Gastroesophageal sphincter (tissue), 4 donors: ENCODE results near the gene HEY2. TPM values are rescaled to one million over a fixed set of nuclear protein-coding genes. Genes with fewer than 3 reads are reported as not detected.

Experiments
- ATAC-seq: fragments of 150-250 bp; one replicate; pipeline ENCODE4 v1.9.1; 2016; ENCODE audit warnings: mild to moderate bottlenecking, moderate library complexity
- H3K27ac ChIP-seq, 4 donors: fragments of 200-600 bp; sonication (generic) in 3 of 4; 1 replicate in 3 of 4; 2 replicates in 1 of 4; pipeline ENCODE4 v1.5.1; 2016 to 2019
- H3K27me3 ChIP-seq: fragments of 200-600 bp; sonication (generic); one replicate; pipeline ENCODE4 v1.5.1; 2019
- H3K36me3 ChIP-seq, 2 donors: fragments of 200-600 bp; sonication (generic); one replicate each; pipeline ENCODE4 v1.5.1; 2019; ENCODE audit warnings: control low read depth in 1 of 2
- H3K4me1 ChIP-seq, 3 donors: fragments of 200-600 bp; sonication (generic); 1 replicate in 2 of 3; 2 replicates in 1 of 3; pipeline ENCODE4 v1.5.1; 2016 to 2019; ENCODE audit warnings: control low read depth in 2 of 3
- H3K4me3 ChIP-seq, 2 donors: fragments of 200-600 bp; sonication (generic); one replicate each; pipeline ENCODE4 v1.5.1; 2019; ENCODE audit warnings: mild to moderate bottlenecking in 1 of 2, moderate library complexity in 1 of 2
- H3K9me3 ChIP-seq, 3 donors: fragments of 200-600 bp; sonication (generic); one replicate each; pipeline ENCODE4 v1.5.1; 2017 to 2019; ENCODE audit warnings: control low read depth in 2 of 3
- EP300 ChIP-seq: sonication (generic); formaldehyde crosslinking; IDR thresholded peaks from one replicate; pipeline ENCODE4 v1.6.1; 2017; ENCODE audit warnings: antibody characterized with exemption, mild to moderate bottlenecking
- POLR2A ChIP-seq, 2 donors: fragments of 450-650 bp; IDR thresholded peaks; one replicate each; pipeline ENCODE4 v1.6.1; 2017; ENCODE audit warnings: antibody characterized with exemption in 2 of 2, mild to moderate bottlenecking in 2 of 2, moderate library complexity in 1 of 2
- POLR2AphosphoS5 ChIP-seq: sonication (generic); formaldehyde crosslinking; IDR thresholded peaks from one replicate; pipeline ENCODE4 v1.6.1; 2017; ENCODE audit warnings: antibody characterized with exemption
- WGBS, 2 donors: methylation state at CpG; one replicate each; pipeline ENCODE4 v1.1.5; 2018; ENCODE audit warnings: low coverage in 1 of 2; 5-methylcytosine and 5-hydroxymethylcytosine counted together
- total RNA-seq, 4 donors: library from RNA; depleted of rRNA; stranded (reverse); fragments of >200 nt; gene quantifications; one replicate each; pipeline ENCODE4 v1.1.0, GENCODE V29; 2016
- TF ChIP-seq, protein P1 (sequence below), 4 experiments: fragments of 200-600 bp in 2 of 4; fragments of 450-650 bp in 2 of 4; sonication (generic) in 1 of 4; IDR thresholded peaks; one replicate each; pipeline ENCODE4 v1.5.1; 2017 to 2019; ENCODE audit warnings: antibody characterized with exemption in 4 of 4, mild to moderate bottlenecking in 2 of 4, moderate library complexity in 2 of 4

Gene HEY2
- total RNA-seq, 4 donors from 2014 or later: 1.1 to 2.3 (median 2.1) TPM

DNA sequence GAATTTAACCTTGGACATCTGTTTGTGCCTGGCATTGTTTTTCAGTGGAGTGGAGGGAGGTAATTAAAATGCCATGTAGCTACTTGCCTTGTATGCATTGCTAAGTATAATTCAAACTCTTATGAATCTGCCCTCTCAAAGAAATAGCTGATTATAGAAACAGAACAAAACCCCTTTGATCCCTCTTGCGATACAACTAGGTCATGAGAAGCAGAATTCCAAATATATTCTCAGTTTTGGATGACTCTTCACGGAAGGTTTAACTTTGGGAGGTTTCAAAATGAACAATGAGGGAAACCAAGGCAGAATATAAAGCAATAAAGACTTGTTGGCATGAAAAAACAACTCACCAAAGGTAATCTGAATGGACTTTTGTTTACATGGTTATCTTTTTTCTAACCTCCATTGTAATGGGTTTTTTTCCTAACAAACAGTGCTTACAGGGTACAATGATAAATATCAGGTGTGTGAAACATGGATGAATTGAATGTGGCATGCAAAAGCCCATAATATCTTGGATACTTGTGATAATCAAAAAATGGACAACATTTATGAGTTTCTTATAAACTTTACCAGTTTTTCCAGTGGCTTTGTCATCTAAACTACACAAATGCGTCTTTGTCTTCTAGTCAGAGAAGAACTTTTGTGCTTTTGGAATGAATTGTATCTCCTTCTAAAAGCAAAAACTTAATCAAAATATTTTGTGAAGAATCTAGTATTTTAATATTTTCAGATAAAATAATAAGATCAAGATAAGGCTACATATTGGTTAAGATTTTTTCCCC lies 15.7 kb upstream of the HEY2 start:
- Histone ChIP-seq H3K27ac (no peak overlapping the region), H3K27me3 (peaks cover 14% of the 10 kb centered on the region), H3K4me3 (no peak overlapping the region), H3K4me1 (no peaks in the 10 kb centered on the region), H3K9me3 (no peaks in the 10 kb centered on the region), H3K36me3 (no peaks in the 10 kb centered on the region)
- no peak for TF ChIP-seq EP300
- no peak for TF ChIP-seq POLR2A (IDR thresholded peaks at IDR 0.05)
- TF ChIP-seq POLR2AphosphoS5: no peak
- TF ChIP-seq, protein P1, sequence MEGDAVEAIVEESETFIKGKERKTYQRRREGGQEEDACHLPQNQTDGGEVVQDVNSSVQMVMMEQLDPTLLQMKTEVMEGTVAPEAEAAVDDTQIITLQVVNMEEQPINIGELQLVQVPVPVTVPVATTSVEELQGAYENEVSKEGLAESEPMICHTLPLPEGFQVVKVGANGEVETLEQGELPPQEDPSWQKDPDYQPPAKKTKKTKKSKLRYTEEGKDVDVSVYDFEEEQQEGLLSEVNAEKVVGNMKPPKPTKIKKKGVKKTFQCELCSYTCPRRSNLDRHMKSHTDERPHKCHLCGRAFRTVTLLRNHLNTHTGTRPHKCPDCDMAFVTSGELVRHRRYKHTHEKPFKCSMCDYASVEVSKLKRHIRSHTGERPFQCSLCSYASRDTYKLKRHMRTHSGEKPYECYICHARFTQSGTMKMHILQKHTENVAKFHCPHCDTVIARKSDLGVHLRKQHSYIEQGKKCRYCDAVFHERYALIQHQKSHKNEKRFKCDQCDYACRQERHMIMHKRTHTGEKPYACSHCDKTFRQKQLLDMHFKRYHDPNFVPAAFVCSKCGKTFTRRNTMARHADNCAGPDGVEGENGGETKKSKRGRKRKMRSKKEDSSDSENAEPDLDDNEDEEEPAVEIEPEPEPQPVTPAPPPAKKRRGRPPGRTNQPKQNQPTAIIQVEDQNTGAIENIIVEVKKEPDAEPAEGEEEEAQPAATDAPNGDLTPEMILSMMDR (IDR thresholded peaks at IDR 0.05): no peak
- 83 to 94% methylated on average over 3 of the region's 3 CpGs for WGBS, 2 donors
- no peak for ATAC-seq

DNA sequence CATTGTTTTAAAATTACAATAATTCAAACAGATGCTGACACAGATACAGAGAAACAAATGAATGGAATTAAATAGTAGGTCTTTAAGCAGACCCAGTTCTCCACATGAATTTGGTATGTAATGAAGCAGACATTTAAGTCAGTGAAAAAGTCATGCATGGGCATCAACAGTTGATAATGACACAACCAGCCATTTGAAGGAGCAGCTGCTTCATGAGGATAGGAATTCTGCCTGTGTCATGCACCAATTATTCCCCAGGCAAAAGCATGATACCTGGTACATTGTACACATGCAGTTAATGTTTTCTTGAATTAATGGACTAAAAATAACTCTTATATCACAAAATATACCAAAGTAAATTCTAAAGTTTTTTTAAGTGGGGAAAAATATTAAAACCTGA lies 11.2 kb upstream of the HEY2 start:
- no peak for TF ChIP-seq EP300
- TF ChIP-seq POLR2AphosphoS5: no peak
- TF ChIP-seq POLR2A (IDR thresholded peaks at IDR 0.05): no peak
- TF ChIP-seq, protein P1 (IDR thresholded peaks at IDR 0.05): no peak
- no peaks in the 10 kb centered on the region for H3K36me3 ChIP-seq
- no peak overlapping the region for H3K4me3 ChIP-seq
- no peaks in the 10 kb centered on the region for H3K9me3 ChIP-seq
- H3K4me1 ChIP-seq: no peaks in the 10 kb centered on the region
- H3K27ac ChIP-seq: no peak overlapping the region
- H3K27me3 ChIP-seq: peaks cover 11% of the 10 kb centered on the region
- no peak for ATAC-seq

DNA sequence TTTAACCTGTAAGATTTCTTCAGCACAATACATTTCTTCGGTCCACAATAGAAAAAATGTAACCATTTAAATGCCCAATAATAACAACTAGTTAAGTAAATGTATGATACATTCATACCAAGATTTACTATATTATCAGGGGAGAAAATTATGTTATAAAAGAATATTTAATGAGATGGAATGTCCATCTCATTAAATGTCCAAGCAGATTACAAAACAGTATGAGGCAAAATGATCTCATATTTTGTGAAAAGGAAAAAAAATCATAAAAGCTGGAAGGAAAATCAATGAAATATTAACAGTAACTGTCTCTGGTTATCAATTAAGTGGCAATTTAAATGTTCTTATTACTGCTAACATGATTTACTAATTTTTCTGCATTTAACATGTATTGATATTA lies 10.1 kb upstream of the HEY2 start:
- H3K9me3 ChIP-seq: no peaks in the 10 kb centered on the region
- H3K36me3 ChIP-seq: no peaks in the 10 kb centered on the region
- ATAC-seq: no peak
- H3K27me3 ChIP-seq: peaks cover 5% of the 10 kb centered on the region
- no peak overlapping the region for H3K27ac ChIP-seq
- WGBS, 2 donors: 82 to 85% methylated on average over 1 of the region's 1 CpG
- no peak overlapping the region for H3K4me3 ChIP-seq
- no peaks in the 10 kb centered on the region for H3K4me1 ChIP-seq
- TF ChIP-seq POLR2A (IDR thresholded peaks at IDR 0.05): no peak
- TF ChIP-seq, protein P1 (IDR thresholded peaks at IDR 0.05): no peak
- TF ChIP-seq EP300: no peak
- TF ChIP-seq POLR2AphosphoS5: no peak

DNA sequence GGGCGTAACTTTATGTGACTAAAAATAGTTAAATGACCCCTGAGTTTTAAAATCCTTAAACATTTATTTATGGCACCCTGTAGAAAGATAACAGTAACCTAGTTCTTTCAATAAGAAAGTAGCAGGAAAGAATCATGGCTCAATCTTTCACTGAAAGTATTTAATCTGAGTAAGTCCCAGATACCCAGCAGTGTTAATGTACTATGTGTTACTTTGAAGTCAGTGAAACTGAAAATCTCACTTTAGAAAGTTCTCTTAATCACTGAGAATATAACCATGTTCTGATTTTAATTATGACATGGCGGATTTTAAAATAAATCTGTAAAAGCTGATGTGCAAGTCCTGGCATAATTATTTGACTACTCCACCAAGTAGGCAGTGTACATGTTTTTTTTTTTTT lies 8.1 kb upstream of the HEY2 start:
- H3K4me3 ChIP-seq: no peak overlapping the region
- H3K36me3 ChIP-seq: no peaks in the 10 kb centered on the region
- no peaks in the 10 kb centered on the region for H3K4me1 ChIP-seq
- no peak overlapping the region for H3K27ac ChIP-seq
- H3K27me3 ChIP-seq: peaks cover 17% of the 10 kb centered on the region
- WGBS, 2 donors: 81 to 92% methylated on average over 2 of the region's 2 CpGs
- no peak for ATAC-seq
- no peaks in the 10 kb centered on the region for H3K9me3 ChIP-seq
- TF ChIP-seq, protein P1 (IDR thresholded peaks at IDR 0.05): no peak

DNA sequence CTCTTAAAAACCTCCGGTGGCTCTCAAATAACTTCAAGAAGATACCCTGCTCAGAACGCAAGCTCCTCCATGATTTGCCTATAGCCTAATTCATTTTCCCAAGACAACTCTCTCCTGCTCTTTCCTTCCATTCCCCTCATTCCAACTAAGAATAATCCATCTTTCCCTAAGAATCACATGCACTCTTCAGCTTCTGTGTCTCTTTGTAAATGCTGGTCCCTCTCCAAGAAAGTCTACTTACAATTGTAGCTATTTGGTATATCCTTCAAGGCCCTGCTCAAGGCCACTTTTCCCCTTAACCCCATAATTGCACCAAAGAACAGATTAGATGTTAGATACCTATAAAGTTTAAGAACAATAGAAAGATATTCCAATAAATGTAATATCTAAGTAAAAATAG lies 7.4 kb upstream of the HEY2 start:
- Histone ChIP-seq H3K27ac (no peak overlapping the region), H3K4me3 (no peak overlapping the region)
- ATAC-seq: no peak

More for the DNA sequence above, 7.4 kb upstream of the HEY2 start:
- Histone ChIP-seq H3K9me3 (no peaks in the 10 kb centered on the region), H3K27me3 (peaks cover 20% of the 10 kb centered on the region), H3K36me3 (no peaks in the 10 kb centered on the region), H3K4me1 (peaks cover 0 to 3% (median 0%) of the 10 kb centered on the region in 3 donors)
- WGBS, 2 donors: 86 to 92% methylated on average over 1 to 2 of the region's 2 CpGs
- TF ChIP-seq, protein P1 (IDR thresholded peaks at IDR 0.05): no peak
- TF ChIP-seq EP300 (no peak), POLR2A (IDR thresholded peaks at IDR 0.05) (no peak), POLR2AphosphoS5 (no peak)
